ENCODE results near the gene CRYGC.
"Not testable (repeated sequence)": the region's sequence is repeated elsewhere in the genome, so short reads cannot be mapped to it uniquely, and the experiment has no call there.

Gene CRYGC

DNA sequence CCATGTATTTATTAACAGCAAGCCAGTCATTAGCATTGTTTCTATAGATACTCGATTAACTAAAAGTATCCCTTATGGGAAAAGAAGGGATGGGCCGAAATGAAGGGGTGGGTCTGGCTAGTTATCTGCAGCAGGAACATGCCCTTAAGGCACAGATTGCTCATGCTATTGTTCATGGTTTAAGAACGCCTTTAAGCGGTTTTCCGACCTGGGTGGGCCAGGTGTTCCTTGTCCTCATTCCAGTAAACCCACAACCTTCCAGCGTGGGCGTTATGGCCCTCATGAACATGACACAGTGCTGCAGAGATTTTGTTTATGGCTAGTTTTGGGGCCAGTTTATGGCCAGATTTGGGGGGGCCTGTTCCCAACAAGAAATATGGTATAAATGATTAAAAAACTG is 8.7 kb upstream of the CRYGC start:
- in situ Hi-C loops (cut with MboI; ENCODE audit: low sequenced_read_pairs), result not testable (repeated sequence)

DNA sequence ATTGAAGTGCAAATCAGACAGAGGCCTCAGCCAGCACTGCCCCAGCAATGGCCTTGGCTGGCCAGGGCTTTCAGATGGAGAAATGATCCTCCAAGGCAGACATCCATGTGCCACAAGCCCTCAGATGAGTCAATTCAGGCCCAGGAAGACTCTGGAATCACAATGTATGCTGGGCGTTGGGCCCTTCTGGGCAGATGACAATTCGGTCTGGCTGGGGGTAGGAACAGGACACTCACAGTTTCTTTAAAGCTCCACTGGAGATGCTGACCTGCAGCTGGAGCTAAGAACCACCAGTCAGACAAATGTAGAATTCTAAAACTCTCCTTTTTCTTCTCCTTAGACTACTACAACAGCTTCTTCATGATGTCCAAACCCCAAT is 7.1 kb upstream of the CRYGC start:
- in situ Hi-C loops (cut with MboI; ENCODE audit: low sequenced_read_pairs), result no loop called here

DNA sequence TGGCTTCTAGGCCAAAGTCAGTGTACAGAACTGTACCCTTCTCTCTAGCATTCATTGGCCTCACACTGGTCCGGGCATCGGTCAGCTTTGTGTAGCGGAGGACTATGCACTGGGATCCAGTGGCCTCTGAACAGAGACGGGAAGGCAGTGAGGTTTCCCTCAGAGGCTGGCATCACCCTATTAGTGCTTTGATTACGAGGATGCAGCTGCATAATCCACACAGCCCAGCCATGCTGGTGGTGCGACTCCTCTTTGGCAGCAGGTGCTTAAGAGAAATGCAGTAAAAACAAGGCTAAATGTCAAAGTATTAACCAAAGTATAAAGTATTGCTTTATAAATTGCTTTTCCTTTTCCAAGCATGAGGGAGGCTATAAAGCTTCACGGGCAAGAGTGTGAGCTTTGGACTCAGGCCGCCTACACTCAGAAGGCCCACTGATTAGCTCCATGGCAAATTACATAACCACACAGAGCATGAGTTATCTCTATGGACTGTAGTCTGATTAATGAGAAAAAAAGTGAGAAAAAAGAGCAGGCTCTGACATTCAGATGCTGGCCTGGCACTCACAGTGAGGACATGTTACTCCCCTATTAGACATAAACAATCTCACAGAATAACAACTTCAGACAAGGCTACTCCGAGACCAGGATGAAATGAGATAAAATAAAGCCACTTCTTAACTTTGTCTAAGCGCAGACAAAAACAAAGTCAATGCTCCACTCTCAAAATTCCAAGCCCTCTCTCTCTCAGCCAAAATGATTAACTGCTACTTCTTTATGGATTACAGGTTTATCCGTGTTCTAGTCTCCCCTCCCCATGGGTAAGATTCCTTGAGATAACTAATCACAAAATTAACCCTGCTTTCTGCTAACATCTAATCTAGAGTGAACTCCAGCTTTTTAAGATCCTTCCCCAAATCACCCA is 6.4 kb upstream of the CRYGC start:
- in situ Hi-C loops (cut with MboI; ENCODE audit: low sequenced_read_pairs), result no loop called here

DNA sequence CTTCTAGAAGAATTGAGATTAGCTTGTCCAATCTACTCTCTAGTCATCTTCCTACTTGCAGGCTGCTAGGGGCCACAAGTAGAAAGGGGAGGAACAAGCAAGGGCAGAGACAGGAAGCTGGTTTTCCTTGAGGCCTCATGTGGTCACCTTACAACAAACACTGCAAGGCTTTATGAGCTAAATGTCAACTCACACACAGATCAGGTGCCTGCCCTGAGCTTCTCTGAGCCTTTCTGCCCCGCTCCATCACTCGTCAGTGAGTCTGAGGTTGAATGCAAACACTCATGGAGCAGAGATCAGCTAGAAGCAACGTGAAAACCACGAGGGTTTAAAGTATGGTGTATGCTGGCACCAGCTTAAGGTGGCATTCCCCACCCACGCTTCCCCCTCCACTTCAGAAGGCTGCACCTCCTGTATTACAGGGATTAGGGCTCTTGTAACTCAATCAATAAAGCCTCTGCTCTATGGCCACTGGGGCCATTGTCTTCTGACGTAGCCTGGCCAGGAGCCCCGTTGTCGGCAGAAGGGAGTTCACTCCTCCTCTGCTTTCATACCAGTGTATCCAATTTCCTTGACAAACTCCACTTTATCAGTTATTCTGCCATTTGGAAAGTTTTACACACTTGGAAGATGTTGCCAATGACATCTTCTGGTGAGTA is 5.4 kb upstream of the CRYGC start:
- in situ Hi-C loops (cut with MboI; ENCODE audit: low sequenced_read_pairs), result no loop called here

DNA sequence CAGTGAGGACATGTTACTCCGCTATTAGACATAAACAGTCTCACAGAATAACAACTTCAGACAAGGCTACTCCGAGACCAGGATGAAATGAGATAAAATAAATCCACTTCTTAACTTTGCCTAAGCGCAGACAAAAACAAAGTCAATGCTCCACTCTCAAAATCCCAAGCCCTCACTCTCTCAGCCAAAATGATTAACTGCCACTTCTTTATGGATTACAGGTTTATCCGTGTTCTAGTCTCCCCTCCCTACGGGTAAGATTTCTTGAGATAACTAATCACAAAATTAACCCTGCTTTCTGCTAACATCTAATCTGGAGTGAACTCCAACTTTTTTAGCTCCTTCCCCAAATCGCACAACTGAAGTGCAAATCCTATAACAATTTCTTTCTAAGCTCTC is 1.1 kb upstream of the CRYGC start:
- in situ Hi-C loops (cut with MboI; ENCODE audit: low sequenced_read_pairs), result no loop called here

DNA sequence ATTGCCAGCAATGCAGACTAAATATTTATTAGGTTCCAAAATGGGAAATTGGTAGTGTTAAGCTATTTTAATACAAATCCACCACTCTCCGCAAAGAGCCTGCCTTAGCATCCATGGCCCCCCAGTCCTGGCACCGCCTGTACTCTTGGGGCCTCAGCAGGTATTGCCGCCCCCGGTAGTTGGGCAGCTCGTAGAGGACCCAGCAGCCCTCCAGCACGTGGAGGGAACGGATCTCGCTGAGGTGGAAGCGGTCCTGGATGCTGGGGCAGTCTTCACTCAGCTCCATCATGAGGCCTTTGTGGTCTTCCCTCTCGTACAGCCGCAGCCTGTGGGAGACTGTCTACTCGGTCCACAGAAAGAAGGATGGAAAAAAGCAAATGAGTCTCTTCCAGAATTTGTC is 1.5 kb downstream of the CRYGC start:
- in situ Hi-C loops (cut with MboI; ENCODE audit: low sequenced_read_pairs), result no loop called here

DNA sequence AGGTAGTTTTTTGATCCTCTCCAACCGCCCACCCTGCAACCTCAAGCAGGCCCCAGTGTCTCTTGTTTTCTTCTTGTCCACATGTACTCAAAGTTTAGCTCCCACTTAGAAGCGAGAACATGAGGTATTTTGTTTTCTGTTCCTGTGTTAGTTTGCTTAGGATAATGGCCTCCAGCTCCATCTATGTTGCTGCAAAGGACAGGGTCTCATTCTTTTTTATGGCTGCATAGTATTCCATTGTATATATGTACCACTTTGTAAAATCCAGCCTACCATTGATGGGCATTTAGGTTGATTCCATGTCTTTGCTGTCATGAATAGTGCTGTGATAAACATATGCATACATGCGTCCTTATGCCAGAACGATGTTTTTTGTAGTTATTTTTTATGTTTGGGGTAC is 2.5 kb downstream of the CRYGC start:
- in situ Hi-C loops (cut with MboI; ENCODE audit: low sequenced_read_pairs), result no loop called here

DNA sequence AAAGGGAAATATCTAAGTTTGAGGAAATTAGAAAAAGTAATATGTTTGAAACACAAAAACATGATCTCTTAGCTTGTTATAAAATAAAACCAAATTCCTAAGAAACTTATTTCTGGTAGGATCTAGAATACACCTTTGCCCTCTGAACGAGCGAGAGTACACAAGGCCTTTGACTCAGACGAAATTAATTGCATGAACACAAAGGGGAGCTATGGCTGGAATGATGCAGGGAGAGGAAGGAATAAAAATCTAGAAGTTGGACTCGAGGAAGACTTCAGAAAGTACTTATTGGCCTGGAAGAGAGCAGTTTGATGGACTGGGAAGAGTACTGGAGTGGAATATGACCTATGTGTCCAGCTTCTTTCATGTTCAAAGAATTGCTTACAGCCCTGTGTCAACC is 4.4 kb downstream of the CRYGC start:
- in situ Hi-C loops (cut with MboI; ENCODE audit: low sequenced_read_pairs), result no loop called here

DNA sequence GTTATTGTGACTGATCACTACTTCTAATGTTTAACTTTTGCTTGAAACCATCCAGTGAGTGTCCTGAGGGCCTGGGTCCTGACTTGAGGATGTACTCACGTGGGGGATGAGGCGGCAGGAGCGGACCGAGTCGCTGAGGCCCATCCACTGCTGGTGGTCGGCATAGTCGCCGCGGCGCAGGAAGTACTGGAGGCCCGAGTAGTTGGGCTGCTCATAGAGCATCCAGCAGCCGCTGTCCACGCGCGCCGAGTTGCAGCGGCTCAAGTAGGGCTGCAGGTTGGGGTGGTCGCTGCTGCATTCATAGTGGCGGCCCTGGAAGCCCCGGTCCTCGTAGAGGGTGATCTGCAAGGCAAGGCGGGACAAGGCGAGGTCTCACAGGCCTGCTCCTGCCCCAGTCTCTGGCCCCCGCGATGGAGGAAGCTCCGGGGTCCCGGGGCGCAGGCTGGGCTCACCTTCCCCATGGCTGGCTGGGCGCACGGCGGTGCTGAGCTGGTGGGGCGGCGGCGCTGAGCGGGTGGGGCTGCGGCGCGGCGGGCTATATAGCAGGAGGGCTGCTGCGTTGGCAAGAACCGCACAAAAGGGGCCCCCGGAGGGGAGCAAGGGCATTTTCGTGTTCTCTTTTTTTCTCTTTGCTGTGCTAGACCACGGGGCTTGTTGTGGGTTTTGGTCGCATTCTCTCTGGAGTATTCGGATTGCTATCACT is 5.5 kb downstream of the CRYGC start, which contains the start of gene CRYGD:
CRYGD (minus strand) TSS at position 512 of the 703 bp plus-strand sequence; CDS start at position 461, 51 bp downstream.
- in situ Hi-C loops (cut with MboI; ENCODE audit: low sequenced_read_pairs), result not testable (repeated sequence)

DNA sequence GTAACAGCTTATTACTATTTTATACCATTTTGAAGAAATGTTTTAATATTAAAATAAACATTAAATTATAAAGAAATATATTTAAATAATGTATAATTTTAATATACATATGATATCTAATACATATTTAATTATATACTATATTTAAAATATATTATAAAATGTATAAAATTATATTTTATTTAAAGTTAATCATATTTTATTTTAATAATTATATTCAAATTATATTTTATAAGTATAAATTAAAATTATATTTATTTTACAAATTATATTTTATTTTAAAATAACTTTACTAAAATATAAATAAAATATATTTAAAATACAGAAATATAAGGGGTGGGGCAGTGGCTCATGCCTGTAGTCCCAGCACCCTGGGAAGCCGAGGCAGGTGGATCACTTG is 7.4 kb downstream of the CRYGC start:
- in situ Hi-C loops (cut with MboI; ENCODE audit: low sequenced_read_pairs), result no loop called here

DNA sequence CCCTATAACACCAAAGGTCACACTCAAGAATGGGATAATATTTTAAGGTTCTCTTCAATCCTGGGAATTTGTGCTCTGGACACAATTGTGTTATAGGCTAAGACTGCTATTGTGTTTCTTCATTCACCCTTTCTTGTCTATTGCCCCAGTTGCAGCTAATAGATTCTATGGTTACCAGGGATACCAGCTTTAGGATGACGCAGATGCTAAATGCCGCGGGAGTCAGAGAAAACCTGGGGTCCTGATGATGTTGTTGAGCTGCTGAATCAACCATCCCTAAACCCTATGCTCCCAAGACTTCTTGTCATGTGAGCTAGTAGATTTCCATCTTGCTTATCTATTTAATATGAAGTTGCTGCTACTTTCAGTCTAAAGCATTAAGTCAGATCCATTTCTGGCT is 10.7 kb downstream of the CRYGC start:
- in situ Hi-C loops (cut with MboI; ENCODE audit: low sequenced_read_pairs), result no loop called here

DNA sequence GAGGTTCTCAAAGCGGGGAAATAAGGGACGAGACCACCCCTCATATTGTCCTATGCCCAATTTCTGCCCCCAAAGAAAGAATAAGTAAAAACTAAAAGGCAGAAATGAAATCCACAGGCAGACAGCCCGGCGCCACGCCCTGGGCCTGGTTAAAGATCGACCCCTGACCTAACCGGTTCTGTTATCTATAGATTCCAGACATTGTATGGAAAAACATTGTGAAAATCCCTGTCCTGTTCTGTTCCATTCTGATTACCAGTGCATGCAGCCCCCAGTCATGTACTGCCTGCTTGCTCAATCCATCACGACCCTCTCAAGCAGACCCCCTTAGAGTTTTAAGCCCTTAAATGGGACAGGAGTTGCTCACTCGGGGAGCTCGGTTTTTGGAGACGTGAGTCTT is 12.2 kb downstream of the CRYGC start:
- in situ Hi-C loops (cut with MboI; ENCODE audit: low sequenced_read_pairs), result not testable (repeated sequence)

DNA sequence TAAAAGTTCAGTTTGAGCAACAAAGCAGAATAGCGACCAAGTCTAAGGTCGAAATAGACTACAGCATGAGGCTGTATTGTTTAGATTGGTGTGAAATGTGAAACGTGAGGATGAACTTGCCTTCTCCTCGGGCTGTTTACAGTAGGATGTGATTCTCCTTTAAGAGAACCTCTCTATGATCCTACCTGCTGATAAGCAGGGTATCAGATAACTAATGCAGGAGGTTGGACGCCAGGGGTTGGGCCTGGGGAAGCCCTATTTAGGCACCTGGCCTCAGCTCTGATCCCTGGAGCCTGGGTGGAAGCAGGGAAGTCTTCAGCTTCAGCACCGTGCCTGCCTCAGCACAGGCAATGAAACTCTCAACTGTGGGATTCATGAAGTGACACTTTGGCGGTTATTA is 16.7 kb downstream of the CRYGC start:
- in situ Hi-C loops (cut with MboI; ENCODE audit: low sequenced_read_pairs), result no loop called here

DNA sequence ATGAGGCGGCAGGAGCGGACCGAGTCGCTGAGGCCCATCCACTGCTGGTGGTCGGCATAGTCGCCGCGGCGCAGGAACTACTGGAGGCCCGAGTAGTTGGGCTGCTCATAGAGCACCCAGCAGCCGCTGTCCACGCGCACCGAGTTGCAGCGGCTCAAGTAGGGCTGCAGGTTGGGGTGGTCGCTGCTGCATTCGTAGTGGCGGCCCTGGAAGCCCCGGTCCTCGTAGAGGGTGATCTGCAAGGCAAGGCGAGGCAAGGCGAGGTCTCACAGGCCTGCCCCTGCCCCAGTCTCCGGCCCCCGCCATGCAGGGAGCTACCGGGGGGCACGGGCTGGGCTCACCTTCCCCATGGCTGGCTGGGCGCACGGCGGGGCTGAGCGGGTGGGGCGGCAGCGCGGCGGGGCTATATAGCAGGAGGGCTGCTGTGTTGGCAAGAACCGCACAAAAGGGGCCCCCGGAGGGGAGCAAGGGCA is 17.3 kb downstream of the CRYGC start:
- in situ Hi-C loops (cut with MboI; ENCODE audit: low sequenced_read_pairs), result not testable (repeated sequence)

DNA sequence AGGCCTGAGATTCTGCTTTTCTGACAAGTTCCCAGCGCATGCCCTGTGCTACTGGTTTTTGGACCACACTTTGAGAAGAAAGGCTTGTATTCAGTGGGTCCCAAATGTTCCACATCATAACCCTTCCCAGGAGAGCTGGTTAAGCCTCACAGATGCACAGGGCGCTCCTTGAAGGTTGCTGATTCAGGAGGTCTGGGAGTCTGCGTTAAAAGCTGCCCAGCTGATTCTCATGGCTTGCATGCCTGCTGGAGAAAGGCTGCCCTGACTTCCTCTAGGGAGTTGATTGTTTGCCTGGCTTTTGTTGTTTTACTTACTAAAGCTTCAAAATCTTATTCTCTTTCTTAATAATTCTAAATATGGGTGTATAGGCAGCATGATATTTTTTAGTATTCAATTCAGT is 26.0 kb downstream of the CRYGC start:
- in situ Hi-C loops (cut with MboI; ENCODE audit: low sequenced_read_pairs), result no loop called here

DNA sequence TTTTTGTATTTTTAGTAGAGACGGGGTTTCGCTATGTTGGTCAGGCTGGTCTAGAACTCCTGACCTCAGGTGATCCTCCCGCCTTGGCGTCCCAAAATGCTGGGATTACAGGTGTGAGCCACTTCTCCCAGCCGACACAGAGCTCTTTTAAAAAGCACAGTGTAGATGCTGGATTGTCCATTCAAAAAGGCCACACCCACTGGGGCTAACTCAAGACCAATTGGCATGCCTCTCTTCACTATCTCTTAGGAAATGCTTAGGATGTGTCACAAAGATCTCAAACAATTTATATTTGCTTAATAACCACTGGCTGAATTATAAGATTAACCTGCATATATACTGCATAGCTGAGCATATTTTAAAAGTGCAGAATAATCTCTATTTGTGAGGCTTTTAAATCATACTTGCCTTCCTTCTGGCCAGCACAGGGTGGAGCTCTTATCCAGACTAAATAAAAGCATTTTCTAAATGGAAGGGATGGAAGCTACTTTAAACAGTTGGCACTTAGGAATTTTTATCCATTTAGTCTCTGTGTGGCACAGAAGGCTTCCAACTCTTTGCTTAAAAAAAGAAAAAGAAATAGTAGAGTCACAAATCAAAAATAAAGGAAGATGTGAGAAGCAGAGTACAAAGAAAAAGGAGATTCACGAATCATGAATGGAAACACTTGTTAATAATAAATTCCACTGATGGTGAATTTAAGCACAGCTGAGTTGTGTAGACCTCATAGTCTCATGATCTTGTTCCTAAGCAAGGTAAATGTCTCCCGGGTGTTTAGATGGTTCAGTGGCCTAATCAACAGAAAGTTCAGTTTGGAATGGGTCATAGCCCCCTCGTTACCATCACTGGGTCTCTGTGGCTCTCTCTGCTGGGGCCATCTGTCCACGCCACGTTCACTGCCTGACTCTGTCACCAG is 27.7 kb downstream of the CRYGC start:
- in situ Hi-C loops (cut with MboI; ENCODE audit: low sequenced_read_pairs), result no loop called here

DNA sequence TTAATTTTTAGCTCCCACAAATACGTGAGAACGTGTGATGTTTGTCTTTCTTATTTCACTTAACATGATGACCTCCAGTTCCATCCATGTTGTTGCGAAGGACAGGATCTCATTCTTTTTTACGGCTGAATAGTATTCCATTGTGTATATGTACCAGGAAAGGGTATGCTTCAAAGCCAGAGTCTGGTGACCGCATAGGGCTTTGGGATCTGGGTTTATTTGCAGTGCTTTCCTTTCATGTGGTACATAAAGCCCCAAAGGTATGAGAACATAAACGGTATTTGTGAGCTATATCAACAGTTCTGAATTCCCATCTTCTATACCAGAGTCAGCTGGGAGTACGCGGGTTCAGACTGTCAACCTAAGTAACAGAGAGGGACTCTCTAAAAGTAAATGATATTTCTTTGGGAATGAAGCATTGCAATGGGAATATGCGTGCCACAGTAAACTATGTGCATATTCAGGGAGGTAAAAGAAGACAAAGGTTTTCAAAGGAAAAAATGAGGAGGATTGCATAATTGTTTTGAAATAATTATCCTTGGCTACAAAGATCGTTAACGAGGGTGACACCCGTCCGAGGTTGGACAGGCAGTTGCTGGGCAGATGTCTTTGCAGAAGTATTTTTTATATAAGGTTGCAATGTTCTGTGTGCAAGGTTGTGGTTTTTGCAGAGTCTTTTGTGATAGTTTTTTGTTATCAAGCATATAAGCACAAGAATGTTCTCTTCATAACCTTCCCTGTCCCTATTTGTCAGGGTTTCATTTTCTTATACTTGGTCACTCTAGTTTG is 29.8 kb downstream of the CRYGC start:
- in situ Hi-C loops (cut with MboI; ENCODE audit: low sequenced_read_pairs), result no loop called here

DNA sequence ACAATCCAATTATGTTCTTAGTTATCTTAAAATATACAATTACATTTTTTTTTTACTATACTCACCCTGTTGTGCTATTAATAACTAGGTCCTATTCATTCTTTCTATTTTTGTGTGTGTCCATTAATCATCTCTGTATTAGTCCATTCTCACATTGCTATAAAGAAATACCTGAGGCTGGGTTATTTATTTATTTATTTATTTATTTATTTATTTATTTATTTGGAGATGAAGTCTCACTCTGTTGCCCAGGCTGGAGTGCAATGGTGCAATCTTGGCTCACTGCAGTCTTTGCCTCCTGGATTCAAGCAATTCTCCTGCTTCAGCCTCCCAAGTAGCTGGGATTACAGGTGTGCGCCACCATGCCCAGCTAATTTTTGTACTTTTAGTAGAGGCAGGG is 30.9 kb downstream of the CRYGC start:
- in situ Hi-C loops (cut with MboI; ENCODE audit: low sequenced_read_pairs), result not testable (repeated sequence)

DNA sequence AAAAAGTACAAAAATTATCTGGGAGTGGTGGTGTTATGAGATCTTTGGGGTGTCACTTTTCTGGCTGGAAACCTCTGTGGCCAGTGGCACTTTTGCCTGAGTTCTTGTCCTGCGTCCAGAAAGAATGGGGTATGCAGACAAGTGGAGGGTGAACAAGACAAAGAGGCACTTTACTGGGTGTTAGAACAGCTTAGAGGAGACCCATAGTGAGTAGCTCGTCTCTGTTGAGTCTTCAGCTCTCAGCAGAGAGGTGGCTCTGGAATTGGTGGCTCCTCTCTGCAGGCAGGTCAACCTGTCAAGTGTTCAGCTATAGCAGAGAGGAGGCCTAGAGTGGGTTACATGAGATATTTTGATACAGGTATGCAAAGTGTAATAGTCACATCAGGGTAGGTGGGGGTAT is 31.4 kb downstream of the CRYGC start:
- in situ Hi-C loops (cut with MboI; ENCODE audit: low sequenced_read_pairs), result no loop called here

DNA sequence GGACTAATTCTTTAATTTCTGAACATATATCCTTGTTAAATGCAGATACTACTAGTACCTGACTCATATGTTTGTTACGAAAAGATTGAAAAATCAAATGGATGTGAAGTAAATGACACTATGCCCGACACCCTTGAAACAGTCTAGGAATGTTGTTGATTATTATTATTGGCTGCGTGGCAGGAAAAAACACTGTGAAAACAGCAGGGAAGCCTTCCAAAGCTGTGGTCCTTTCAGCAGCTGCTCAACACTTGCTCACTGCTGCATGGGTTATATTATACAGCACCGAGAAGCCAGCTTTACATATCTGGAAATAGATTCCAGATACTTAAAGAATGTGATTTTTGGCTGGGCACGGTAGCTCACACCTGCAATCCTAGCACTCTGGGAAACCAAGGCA is 31.8 kb downstream of the CRYGC start:
- in situ Hi-C loops (cut with MboI; ENCODE audit: low sequenced_read_pairs), result no loop called here

Data from HL-60/S4 (cell line).